ENCODE measurements around the gene EIF4E.
A peak's percentile ranks its signal among the peaks of the same experiment; 100 is the strongest.

DNA sequence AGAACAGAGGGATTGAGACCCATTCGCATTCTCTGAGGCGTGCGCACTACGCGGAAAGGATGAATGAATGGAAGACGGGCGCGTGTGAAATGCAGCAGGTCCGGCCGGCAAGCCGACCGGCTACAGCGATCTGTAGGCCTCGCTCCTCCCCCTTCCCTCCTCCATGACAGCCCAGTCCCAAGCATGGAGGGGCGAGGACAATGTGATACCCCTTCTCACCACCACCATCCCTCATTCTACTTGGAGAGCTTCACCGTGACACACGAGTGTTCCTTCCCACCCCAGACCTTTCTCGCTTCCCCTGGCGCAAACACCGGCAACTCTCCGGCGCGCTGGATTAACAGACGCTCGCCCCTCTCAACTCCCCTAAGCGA, 815 bp downstream of the EIF4E start:
- TF ChIP-seq POLR2AphosphoS5 (IDR thresholded peaks at IDR 0.05; ENCODE audit: low read depth, low read length), result peak; percentile 76
- peak; percentile 89 for TF ChIP-seq POLR2A (IDR thresholded peaks at IDR 0.05; ENCODE audit: low read depth, low read length)
- TF ChIP-seq TAF1 (IDR thresholded peaks at IDR 0.05; ENCODE audit: low read depth, low read length), result peak; percentile 64; the same call in 1 of the 2 replicates
